ENCODE data around the gene IGF2BP2. TPM values are rescaled to one million over a fixed set of nuclear protein-coding genes. Genes with fewer than 3 reads are reported as not detected.
A peak's percentile ranks its signal among the peaks of the same experiment; 100 is the strongest.
"Not testable (repeated sequence)": the region's sequence is repeated elsewhere in the genome, so short reads cannot be mapped to it uniquely, and the experiment has no call there.

IGF2BP2 gene
- total RNA-seq, 1 experiment from 2014 or later, result 50.6 TPM

DNA sequence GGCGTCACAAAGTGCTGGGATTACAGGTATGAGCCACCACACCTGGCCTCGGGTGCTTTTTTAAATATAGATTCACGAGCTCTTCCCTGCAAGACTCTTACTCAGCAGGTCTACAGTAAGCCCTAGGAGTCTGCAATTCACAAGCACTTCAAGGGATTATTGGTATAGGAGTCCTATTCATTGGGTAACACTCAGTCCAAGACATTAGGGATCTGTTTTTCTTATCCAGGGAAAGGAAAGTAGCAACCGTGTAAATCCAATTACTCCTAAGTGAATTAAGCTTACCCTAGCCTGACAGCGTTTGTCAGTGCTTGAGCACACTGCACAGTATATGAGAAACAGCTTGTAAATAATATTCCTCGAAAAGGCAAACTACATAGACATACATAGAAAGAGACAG lies 128.8 kb downstream of the IGF2BP2 start:
- Histone ChIP-seq H3K27me3 (no peaks in the 10 kb centered on the region), H3K9me3 (replicated peaks) (no peaks in the 10 kb centered on the region), H3K36me3 (peaks cover 9% of the 10 kb centered on the region; the same call in 1 of the 2 replicates), H3K4me1 (no peaks in the 10 kb centered on the region), H3K27ac (no peak overlapping the region), H3K4me3 (no peak overlapping the region)
- peak in 1 of 2 experiments; percentile 13 for DNase-seq

GRCh38 chr3:185693985-185694653 lies 130.7 kb downstream of the IGF2BP2 start:
- no peak for DNase-seq
- peaks cover 9% of the 10 kb centered on the region; the same call in 1 of the 2 replicates for H3K36me3 ChIP-seq
- H3K4me3 ChIP-seq, result no peak overlapping the region
- H3K27ac ChIP-seq, result no peak overlapping the region
- H3K9me3 ChIP-seq (replicated peaks), result no peaks in the 10 kb centered on the region
- no peaks in the 10 kb centered on the region for H3K4me1 ChIP-seq
- H3K27me3 ChIP-seq, result no peaks in the 10 kb centered on the region

DNA sequence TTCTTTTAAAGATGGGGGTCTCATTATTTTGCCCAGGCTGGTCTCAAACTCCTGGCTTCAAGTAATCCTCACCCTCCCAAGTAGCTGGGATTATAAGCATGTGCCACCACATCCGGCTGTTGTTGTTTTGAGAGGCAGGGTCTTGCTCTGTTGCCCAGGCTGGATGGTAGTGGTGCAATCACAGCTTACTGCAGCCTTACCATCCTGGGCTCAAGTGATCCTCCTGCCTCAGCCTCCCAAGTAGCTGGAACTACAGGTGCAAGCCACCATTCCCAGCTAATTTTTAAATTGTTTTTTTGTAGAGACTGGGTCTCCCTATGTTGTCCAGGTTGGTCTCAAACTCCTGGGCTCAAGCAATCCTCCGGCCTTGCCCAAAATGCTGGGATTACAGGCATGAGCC lies 133.2 kb downstream of the IGF2BP2 start:
- DNase-seq, result no peak
- Histone ChIP-seq H3K9me3 (replicated peaks) (no peaks in the 10 kb centered on the region), H3K36me3 (peaks cover 14% of the 10 kb centered on the region; the same call in 1 of the 2 replicates), H3K27me3 (no peaks in the 10 kb centered on the region), H3K4me1 (no peaks in the 10 kb centered on the region), H3K27ac (no peak overlapping the region), H3K4me3 (no peak overlapping the region)

- Histone ChIP-seq H3K4me3 (no peak overlapping the region), H3K4me1 (no peaks in the 10 kb centered on the region), H3K27me3 (no peaks in the 10 kb centered on the region), H3K36me3 (peaks cover 31% of the 10 kb centered on the region), H3K9me3 (replicated peaks) (no peaks in the 10 kb centered on the region), H3K27ac (no peak overlapping the region)
- no peak for DNase-seq
These were observed 137.5 kb downstream of the IGF2BP2 start for GRCh38 chr3:185687271-185687878.

GRCh38 chr3:185685231-185686035 lies 139.4 kb downstream of the IGF2BP2 start:
- Histone ChIP-seq H3K27ac (no peak overlapping the region), H3K36me3 (peaks cover 36% of the 10 kb centered on the region), H3K4me1 (no peaks in the 10 kb centered on the region), H3K9me3 (replicated peaks) (no peaks in the 10 kb centered on the region), H3K27me3 (no peaks in the 10 kb centered on the region), H3K4me3 (no peak overlapping the region)
- DNase-seq, result no peak

DNA sequence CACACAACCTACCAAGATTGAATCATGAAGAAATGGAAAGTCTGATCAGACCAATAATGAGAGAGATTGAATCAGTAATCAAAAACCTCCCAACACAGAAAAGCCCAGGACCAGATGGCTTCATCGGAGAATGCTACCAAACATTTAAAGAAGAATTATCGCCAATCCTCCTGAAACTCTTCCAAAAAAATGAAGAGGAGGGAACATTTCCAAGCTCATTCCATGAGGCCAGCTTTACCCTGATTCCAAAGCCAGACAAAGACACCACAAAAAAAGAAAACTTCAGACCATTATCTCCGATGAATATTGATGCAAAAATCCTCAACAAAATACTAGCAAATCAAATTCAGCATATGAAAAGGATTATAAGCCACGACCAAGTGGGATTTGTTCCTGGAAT lies 144.6 kb downstream of the IGF2BP2 start:
- no peak for DNase-seq
- no peaks in the 10 kb centered on the region for H3K4me1 ChIP-seq
- H3K27me3 ChIP-seq, result no peaks in the 10 kb centered on the region
- no peak overlapping the region for H3K27ac ChIP-seq
- H3K4me3 ChIP-seq, result no peak overlapping the region
- H3K36me3 ChIP-seq, result peaks cover 56% of the 10 kb centered on the region
- H3K9me3 ChIP-seq (replicated peaks), result peaks cover 11% of the 10 kb centered on the region; the same call in 1 of the 2 replicates

- no peak overlapping the region for H3K27ac ChIP-seq
- no peaks in the 10 kb centered on the region for H3K27me3 ChIP-seq
- no peaks in the 10 kb centered on the region for H3K4me1 ChIP-seq
- DNase-seq, result no peak
- peaks cover 11% of the 10 kb centered on the region; the same call in 1 of the 2 replicates for H3K9me3 ChIP-seq (replicated peaks)
- no peak overlapping the region for H3K4me3 ChIP-seq
- peaks cover 60% of the 10 kb centered on the region for H3K36me3 ChIP-seq
These were observed 146.8 kb downstream of the IGF2BP2 start for GRCh38 chr3:185678027-185678426.

- Histone ChIP-seq H3K27ac (no peak overlapping the region), H3K27me3 (no peaks in the 10 kb centered on the region), H3K9me3 (replicated peaks) (peaks cover 11% of the 10 kb centered on the region; the same call in 1 of the 2 replicates), H3K4me1 (no peaks in the 10 kb centered on the region), H3K36me3 (peaks cover 53% of the 10 kb centered on the region), H3K4me3 (no peak overlapping the region)
- peak; percentile 44 to 75 for DNase-seq
These were observed 147.6 kb downstream of the IGF2BP2 start for GRCh38 chr3:185677146-185677829.

- no peak overlapping the region for H3K4me3 ChIP-seq
- H3K27me3 ChIP-seq, result no peaks in the 10 kb centered on the region
- no peaks in the 10 kb centered on the region for H3K4me1 ChIP-seq
- H3K27ac ChIP-seq, result no peak overlapping the region
- peaks cover 28% of the 10 kb centered on the region for H3K36me3 ChIP-seq
- no peaks in the 10 kb centered on the region for H3K9me3 ChIP-seq (replicated peaks)
- DNase-seq, result no peak
These were observed 157.3 kb downstream of the IGF2BP2 start for GRCh38 chr3:185667574-185667973.

- DNase-seq, result no peak
These were observed 160.9 kb downstream of the IGF2BP2 start for GRCh38 chr3:185663929-185664328.

GRCh38 chr3:185661772-185662171 lies 163.1 kb downstream of the IGF2BP2 start:
- DNase-seq, result no peak

More at GRCh38 chr3:185663929-185664328, 160.9 kb downstream of the IGF2BP2 start:
- Histone ChIP-seq H3K27ac (no peak overlapping the region), H3K27me3 (no peaks in the 10 kb centered on the region), H3K9me3 (replicated peaks) (no peaks in the 10 kb centered on the region), H3K4me1 (no peaks in the 10 kb centered on the region), H3K4me3 (no peak overlapping the region), H3K36me3 (peaks cover 15% of the 10 kb centered on the region; the same call in 1 of the 2 replicates)

GRCh38 chr3:185661296-185661695 lies 163.5 kb downstream of the IGF2BP2 start:
- H3K27ac ChIP-seq, DNase-seq: not testable (repeated sequence)

More at GRCh38 chr3:185661772-185662171, 163.1 kb downstream of the IGF2BP2 start:
- Histone ChIP-seq H3K27me3 (no peaks in the 10 kb centered on the region), H3K4me3 (no peak overlapping the region), H3K27ac (no peak overlapping the region), H3K36me3 (peaks cover 14% of the 10 kb centered on the region), H3K4me1 (no peaks in the 10 kb centered on the region), H3K9me3 (replicated peaks) (no peaks in the 10 kb centered on the region)

DNA sequence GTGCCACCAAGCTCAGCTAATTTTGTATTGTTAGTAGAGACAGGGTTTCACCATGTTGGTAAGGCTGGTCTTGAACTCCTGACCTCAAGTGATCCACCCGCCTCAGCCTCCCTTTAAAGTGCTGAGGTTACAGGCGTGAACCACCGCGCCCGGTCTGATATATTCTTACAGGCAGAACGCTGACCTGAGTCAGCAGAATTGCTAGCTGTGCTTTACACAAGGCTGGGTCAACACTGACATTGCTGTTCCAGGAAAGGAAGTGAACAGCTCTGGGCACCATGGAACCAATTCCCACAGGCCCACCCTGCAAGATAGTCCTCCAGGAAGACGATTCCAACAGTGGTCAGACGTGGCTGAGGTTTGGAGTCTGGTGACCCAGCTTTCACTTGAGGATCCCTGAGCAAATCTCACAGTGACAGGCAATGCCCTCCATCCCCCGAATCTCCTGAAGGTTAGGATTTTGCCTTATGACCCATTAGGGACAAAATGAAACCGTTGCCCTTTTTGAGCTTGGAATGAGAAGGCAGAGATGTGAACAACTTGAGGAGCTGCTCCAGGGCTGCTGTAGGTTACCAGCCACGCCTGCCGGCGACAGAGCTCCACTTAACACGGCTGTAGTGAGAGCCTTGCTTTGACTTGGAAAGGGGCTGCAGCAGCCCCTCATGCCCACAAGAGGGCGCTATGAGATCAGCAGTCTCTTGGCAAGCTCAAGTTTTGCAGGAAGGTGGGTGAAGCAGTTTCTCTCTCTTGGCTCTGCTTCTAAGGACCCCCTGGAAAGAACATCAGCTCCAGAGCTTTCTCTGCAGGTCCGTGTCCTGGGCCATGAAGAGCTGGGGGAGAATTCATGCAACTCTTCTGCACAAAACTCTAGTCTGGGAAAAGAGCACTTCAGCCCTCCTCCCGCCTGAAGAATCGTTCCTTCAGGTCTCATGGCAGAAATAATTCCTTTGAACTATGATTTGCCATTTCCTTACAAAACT lies 164.6 kb downstream of the IGF2BP2 start:
- H3K27ac ChIP-seq, result no peak overlapping the region

More at GRCh38 chr3:185661296-185661695, 163.5 kb downstream of the IGF2BP2 start:
- H3K4me1 ChIP-seq; H3K4me3 ChIP-seq; H3K9me3 ChIP-seq (replicated peaks); H3K27me3 ChIP-seq: not testable (repeated sequence)
- H3K36me3 ChIP-seq, result peaks cover 17% of the 10 kb centered on the region

More for the DNA sequence above, 164.6 kb downstream of the IGF2BP2 start:
- Histone ChIP-seq H3K27me3 (no peaks in the 10 kb centered on the region), H3K4me1 (no peaks in the 10 kb centered on the region), H3K36me3 (peaks cover 17% of the 10 kb centered on the region), H3K4me3 (no peak overlapping the region), H3K9me3 (replicated peaks) (no peaks in the 10 kb centered on the region)
- DNase-seq, result peak; percentile 62 to 84

Measured in SJCRH30 (cell line).